ENCODE data around the gene COPS3.
A peak's percentile ranks its signal among the peaks of the same experiment; 100 is the strongest.

COPS3 gene

GRCh38 chr17:17280613-17281549 is at the start of gene COPS3:
Gene COPS3, minus strand, starts transcription at chr17:17281246. Its CDS starts 60 bp downstream, at chr17:17281186.
- peak; percentile 88 to 96 (median 95) for DNase-seq

DNA sequence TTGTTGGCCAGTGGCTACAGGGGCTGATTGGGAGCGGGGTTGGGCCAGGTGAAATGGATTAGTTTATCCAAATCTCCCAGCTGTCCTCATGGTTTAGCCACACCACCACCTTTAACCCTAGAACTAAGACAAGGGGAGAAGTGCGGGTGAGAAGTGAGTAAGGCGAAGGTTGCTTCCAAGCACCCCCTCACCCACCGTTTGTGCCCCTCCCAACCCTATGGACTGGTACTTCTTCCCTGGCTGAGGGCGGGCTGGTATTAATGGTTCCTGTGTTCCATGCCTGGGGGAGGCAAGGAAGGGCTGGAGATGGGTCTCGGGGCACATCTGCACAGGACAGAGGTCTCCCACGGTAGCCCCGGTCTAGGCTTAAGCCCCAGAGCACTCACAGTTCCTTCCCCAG is 47.2 kb upstream of the COPS3 start:
- no peak for DNase-seq

- DNase-seq, result no peak
These were observed 45.3 kb upstream of the COPS3 start for GRCh38 chr17:17326275-17326875.

DNA sequence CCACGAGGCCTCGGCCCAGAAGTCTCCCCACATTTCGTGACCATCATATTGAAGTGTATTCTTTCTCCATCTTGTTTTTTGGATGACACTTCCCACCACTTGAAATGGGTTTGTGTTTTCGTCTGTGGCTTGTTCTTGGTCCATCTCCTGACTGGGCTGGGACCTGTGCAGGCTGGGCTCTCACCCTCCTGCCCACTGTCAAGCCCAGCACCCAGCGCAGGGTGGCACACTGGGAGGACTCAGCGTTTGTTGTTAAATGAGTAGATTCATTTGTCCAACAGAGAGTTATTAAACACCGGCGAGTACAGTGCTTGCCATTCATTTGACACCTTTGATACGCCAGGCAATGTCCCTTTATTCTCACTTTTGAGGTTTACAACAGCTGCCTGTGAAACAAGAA is 44.8 kb upstream of the COPS3 start:
- no peak for DNase-seq

DNA sequence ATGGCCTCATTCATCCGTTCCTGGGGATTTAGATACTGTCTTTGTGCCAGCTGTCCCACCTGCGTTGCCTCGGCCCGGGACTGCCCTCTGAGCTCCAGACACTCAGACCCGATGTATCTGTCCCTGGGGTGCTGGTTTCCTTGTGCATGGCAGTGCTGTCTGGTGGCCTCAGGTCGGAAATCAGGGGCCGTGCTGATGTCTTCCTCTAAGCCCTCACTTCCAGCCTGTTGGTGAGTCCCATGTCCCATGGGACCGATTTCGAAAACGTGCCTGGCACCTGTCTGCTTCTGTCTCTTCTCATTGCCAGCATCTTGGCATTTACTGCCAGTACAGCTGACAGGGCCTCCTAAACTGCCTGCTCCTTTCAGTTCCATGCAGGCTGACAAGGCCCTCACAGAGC is 44.2 kb upstream of the COPS3 start:
- no peak for DNase-seq

GRCh38 chr17:17324616-17325015 is 43.6 kb upstream of the COPS3 start:
- no peak for DNase-seq

GRCh38 chr17:17322516-17323510 is 41.8 kb upstream of the COPS3 start:
- no peak for DNase-seq

DNA sequence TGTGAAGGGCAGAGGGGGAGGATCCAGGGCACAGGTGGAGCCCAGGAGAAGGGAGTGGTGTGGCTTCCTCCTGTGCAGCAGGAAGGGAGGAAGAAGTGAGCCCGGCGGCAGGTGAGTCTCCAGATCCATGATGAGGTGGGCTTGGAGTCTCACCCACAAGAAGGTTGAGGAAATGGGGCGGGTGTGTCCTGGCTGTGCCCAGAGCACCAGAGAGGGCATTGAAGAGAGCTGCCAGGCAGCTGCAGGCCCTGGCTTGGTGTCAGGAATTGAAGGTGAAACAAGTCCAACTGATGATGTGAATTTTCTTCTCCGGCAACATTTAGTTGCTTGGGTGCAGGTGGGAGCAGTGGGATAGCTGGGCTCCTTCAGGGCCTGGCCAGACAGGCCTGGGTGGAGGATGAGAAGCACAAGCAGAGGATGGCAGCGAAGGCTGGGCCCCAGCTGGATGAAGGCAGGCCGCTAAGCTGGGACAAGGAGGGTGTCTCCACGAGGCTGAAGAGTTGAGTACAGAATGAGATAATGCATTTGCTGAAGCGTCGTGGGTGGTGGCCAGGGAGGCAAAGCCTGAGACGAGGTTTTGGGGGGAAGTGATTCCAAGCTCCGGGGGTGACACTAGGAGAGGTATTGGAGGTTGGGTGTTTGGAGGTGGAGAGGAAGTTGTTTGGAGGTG is 40.4 kb upstream of the COPS3 start:
- DNase-seq, result no peak

GRCh38 chr17:17320911-17321220 is 39.8 kb upstream of the COPS3 start:
- DNase-seq, result no peak

DNA sequence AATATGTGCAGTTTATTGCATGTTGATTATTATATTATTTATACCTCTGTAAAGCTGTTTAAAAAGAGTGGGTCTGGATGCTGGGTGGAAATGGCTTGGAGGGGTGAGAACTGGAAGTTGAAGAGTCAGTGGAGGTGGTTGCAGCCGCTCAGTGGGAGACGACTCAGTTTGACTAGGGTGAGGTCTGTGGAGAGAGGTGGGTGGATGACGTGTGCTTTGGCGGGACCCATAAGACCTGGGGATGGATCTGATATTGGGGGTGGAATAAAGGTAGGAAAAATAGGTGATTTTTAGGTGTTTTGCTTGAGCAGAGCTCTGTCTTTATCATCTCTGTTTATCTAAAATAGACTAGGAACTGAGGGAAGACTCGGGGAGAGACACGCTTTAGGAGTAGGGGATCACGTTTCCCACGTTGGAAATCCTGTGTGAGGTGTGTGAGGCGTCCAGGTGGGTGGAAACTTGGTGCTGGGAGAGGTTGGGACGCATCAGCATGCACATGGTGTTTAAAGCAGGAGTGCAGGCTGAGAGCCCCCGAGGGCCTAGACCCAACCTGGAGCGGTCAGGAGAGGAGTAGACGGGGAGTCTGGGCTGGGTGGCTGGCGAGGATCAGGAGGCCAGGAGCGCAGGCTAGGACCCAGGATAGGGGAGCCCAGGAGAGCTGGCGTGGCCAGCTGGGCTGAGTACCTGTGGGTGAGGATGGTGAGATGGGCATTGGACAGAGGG is 39.3 kb upstream of the COPS3 start:
- DNase-seq, result no peak

- no peak for DNase-seq
These were observed 34.2 kb upstream of the COPS3 start for GRCh38 chr17:17315142-17315821.

GRCh38 chr17:17314501-17315071 is 33.5 kb upstream of the COPS3 start:
- no peak for DNase-seq

GRCh38 chr17:17313350-17313991 is 32.4 kb upstream of the COPS3 start:
- peak; percentile 50 to 78 (median 65) for DNase-seq

DNA sequence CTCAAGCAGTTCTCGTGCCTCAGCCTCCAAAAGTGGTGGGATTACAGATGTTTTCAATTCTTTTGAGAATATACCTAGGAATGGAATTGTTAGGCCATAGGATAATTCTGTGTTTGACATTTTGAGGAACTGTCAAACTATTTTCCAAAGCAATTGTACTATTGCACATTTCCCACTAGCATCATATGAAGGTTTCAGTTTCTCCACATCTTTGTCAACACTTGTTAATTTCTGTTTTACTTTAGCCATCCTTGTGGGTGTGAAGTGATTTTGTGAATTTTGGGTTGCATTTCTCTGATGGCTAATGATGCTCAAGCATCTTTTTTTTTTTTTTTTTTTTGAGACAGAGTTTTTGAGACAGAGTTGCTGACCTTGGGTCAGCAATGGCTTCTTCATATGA is 28.3 kb upstream of the COPS3 start:
- DNase-seq, result no peak

DNA sequence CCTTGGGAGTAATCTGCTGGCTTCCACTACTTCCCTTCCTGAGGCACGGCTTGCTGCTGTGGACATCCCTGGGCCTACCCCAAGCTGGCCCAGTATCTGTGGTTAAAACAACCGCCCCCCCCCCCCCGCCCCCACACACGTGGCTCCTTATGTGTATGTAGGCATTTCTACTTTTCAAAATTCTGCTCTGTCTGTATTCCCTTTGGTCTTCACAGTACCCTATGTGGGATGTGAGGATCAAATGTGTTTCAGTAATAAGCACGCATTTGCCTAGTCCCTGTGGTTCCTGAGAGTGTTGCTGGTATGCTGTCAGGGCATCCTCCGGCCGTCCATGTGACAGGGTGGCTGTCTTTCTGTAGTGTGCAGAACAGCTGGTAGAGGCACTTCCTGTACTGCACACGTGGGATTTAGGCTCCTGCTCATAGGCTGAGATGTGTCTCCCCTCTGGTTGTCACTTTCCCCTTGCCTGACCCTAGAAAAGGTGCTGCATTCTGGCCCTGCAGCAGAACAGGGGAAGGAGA is 24.3 kb upstream of the COPS3 start:
- peak; percentile 6 to 52 (median 41) for DNase-seq

DNA sequence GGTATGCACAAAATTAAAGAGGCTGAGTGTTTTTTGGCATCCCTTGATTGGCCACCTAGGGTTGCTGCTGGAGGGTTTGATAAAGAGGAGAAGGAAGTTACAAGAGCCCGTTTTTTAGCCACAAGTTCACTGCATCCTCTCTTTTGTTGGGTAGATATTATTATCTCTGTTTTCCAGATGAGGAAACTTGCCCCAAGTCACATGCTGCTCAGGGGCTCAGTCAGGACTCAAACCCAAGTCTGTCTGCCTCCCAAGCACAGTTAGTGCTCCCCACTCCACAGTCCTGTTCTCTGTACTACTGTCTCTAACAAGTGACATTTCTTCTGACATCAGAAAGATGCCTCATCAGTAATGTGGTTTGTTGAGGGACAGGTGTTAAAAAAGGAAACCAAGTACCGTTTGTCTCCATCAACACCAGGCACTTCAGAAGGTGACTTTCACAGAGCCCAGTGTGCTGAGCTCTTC is 23.5 kb upstream of the COPS3 start:
- DNase-seq, result peak in 3 of 6 experiments; percentile 32 to 43 (median 36)

GRCh38 chr17:17303847-17304490 is 22.9 kb upstream of the COPS3 start:
- peak in 1 of 6 experiments; percentile 18 for DNase-seq

DNA sequence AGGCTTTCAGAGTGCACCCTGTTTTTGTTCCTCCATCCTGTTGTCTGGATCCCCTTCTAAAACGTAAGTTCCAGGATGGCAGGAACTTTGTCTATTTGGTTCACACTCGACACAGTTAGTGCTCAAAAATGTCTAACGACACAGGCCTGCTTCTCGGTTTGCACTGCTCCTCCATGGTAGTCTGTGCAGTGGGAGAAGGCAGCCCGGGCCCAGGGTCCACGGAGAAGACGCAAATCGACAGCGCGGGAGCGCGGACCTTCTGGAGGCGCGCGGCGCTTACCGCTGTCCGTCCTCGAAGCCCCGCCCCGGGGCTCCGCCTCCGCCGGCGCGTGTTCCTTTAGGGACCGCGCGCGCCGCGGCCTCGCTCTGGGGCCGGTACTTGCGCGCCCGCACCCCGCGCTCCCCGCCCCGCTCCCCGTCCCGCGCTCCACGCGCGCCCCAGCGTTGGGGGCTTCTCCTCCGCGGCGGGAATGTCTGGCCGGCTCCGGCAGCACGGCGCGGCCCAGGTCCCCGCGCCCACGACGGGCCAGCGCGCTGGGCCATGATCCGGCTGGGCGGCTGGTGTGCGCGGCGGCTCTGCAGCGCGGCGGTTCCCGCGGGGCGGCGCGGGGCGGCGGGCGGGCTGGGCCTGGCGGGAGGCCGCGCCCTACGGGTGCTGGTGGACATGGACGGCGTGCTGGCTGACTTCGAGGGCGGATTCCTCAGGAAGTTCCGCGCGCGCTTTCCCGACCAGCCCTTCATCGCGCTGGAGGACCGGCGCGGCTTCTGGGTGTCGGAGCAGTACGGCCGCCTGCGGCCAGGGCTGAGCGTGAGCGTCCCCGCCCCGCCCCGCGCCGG is 22.2 kb upstream of the COPS3 start, which contains the start of gene NT5M:
Gene NT5M (plus strand): TSS at position 364 of the 837 bp plus-strand sequence. CDS start 178 bp downstream, at position 542.
- DNase-seq, result peak; percentile 28 to 62 (median 56)

Measured in stimulated activated naive CD4-positive, alpha-beta T cell (primary cell).